K562 (cell line): ENCODE data around the gene TMEM108. TPM values are rescaled to one million over a fixed set of nuclear protein-coding genes. Genes with fewer than 3 reads are reported as not detected.

Source experiments
- ATAC-seq: fragments of 200-7000 bp; cut with Tn5 transposase; 3 replicates; pipeline ENCODE4 v1.9.1; 2020; ENCODE audit warnings: moderate library complexity
- BruUV-seq: library from RNA; stranded (reverse); fragments of 400-500 nt; replicated peaks from 2 replicates; lab custom pipeline; 2021; lab: Mats Ljungman, UMichigan
- CTCF ChIA-PET: fragments of 300-600 bp; formaldehyde crosslinking; extraction: SDS; loops from one replicate; lab custom pipeline; 2021; ENCODE audit warnings: low intra/inter-chr PET ratio; lab: Yijun Ruan, JAX
- POLR2A ChIA-PET: fragments of 300-600, 350-650 bp; sonication (Branson Sonifier 250); formaldehyde crosslinking; extraction: SDS; loops from one replicate; lab custom pipeline; 2021; ENCODE audit warnings: antibody characterized with exemption, inconsistent platforms; lab: Yijun Ruan, JAX
- DNase-seq, 4 experiments: peaks; one replicate each; pipeline versions ENCODE4 v3.0.0 to v3.0.0-alpha.2; 2011 to 2018; ENCODE audit warnings: low spot score in 3 of 4, mixed read lengths in 3 of 4; ENCODE audit errors: extremely low read depth in 1 of 4
- FAIRE-seq: peaks from 2 replicates; lab custom pipeline; 2011; peaks lifted over from hg19 to GRCh38; lab: Jason Lieb, UNC
- H2AFZ ChIP-seq: 2 replicates; pipeline ENCODE4 v1.6.0; 2011; ENCODE audit warnings: low read depth, low read length, control low read depth, inconsistent platforms
- H3K27ac ChIP-seq: fragments of 200-600 bp; 3 replicates; pipeline ENCODE4 v1.8.0; 2011; ENCODE audit warnings: low read depth, mild to moderate bottlenecking, control low read depth, inconsistent platforms, low read length, moderate library complexity, mixed read lengths; ENCODE audit errors: extremely low read depth
- H3K27me3 ChIP-seq, 2 experiments: fragments of 300-600 bp in 1 of 2; 2 replicates in 1 of 2; 3 replicates in 1 of 2; pipeline versions ENCODE4 v1.6.0 to v1.8.0; 2011; ENCODE audit warnings: inconsistent platforms in 2 of 2, low read length in 2 of 2, mild to moderate bottlenecking in 1 of 2, mixed read lengths in 1 of 2, moderate library complexity in 1 of 2; ENCODE audit not compliant: control insufficient read depth in 2 of 2, insufficient read depth in 2 of 2
- H3K36me3 ChIP-seq: fragments of 300-600 bp; 3 replicates; pipeline ENCODE4 v1.8.0; 2011; ENCODE audit warnings: mild to moderate bottlenecking, low read length, inconsistent platforms; ENCODE audit not compliant: control insufficient read depth, insufficient read depth
- H3K4me1 ChIP-seq, 2 experiments: fragments of 200-600 bp in 1 of 2; replicated peaks in 1 of 2; 2 replicates in 1 of 2; 3 replicates in 1 of 2; pipeline versions ENCODE4 v1.5.1 to v1.8.0; 2011; ENCODE audit warnings: inconsistent platforms in 2 of 2, low read length in 2 of 2, mild to moderate bottlenecking in 1 of 2, mixed read lengths in 1 of 2, moderate library complexity in 1 of 2; ENCODE audit not compliant: control insufficient read depth in 2 of 2, insufficient read depth in 2 of 2
- H3K4me2 ChIP-seq: 2 replicates; pipeline ENCODE4 v1.6.1; 2011; ENCODE audit warnings: low read length, control low read depth, inconsistent platforms, mixed read lengths; ENCODE audit not compliant: insufficient read depth
- H3K4me3 ChIP-seq: fragments of 200-600 bp; sonication (generic), shearing (Covaris generic); 2 replicates; pipeline ENCODE4 v1.5.1; 2016; ENCODE audit warnings: control low read depth, inconsistent platforms
- H3K79me2 ChIP-seq: fragments of 200-600 bp; 3 replicates; pipeline ENCODE4 v1.8.0; 2011; ENCODE audit warnings: low read length, inconsistent platforms; ENCODE audit not compliant: control insufficient read depth, insufficient read depth
- H3K9ac ChIP-seq, 2 experiments: 2 replicates each; pipeline versions ENCODE4 v1.6.0 to v1.6.1; 2011; ENCODE audit warnings: low read depth in 2 of 2, low read length in 2 of 2, control low read depth in 1 of 2, inconsistent platforms in 1 of 2, mild to moderate bottlenecking in 1 of 2, mixed read lengths in 1 of 2; ENCODE audit not compliant: insufficient read depth in 1 of 2
- H3K9me1 ChIP-seq: one replicate; pipeline ENCODE4 v1.6.0; 2011; ENCODE audit warnings: inconsistent platforms, mild to moderate bottlenecking, low read length, moderate library complexity; ENCODE audit not compliant: control insufficient read depth, insufficient read depth
- H3K9me3 ChIP-seq: replicated peaks from 2 replicates; pipeline ENCODE4 v1.5.1; 2011; ENCODE audit warnings: low read depth, low read length, inconsistent platforms; ENCODE audit not compliant: control insufficient read depth, insufficient read depth
- H4K20me1 ChIP-seq: replicated peaks from 2 replicates; pipeline ENCODE4 v1.6.1; 2011; ENCODE audit warnings: low read length, inconsistent platforms, mixed read lengths; ENCODE audit not compliant: control insufficient read depth, insufficient read depth
- CHD2 ChIP-seq: IDR thresholded peaks from 2 replicates; pipeline ENCODE4 v1.6.1; 2011; ENCODE audit warnings: low read depth, low read length
- CSDE1 ChIP-seq, 2 experiments: fragments of 450-650 bp; IDR thresholded peaks; 2 replicates each; pipeline ENCODE4 v1.6.1; 2016; ENCODE audit warnings: mild to moderate bottlenecking in 1 of 2
- FOXK2 ChIP-seq, 2 experiments: fragments of 450-650 bp; IDR thresholded peaks in 1 of 2; conservative IDR thresholded peaks in 1 of 2; 2 replicates each; pipeline ENCODE4 v1.6.1; 2016; ENCODE audit warnings: low read depth in 2 of 2, mild to moderate bottlenecking in 1 of 2
- HINFP ChIP-seq: fragments of 450-650 bp; conservative IDR thresholded peaks from 2 replicates; pipeline ENCODE4 v1.6.1; 2016; ENCODE audit warnings: missing genetic modification characterization, low read depth, mild to moderate bottlenecking, control low read depth, missing compliant biosample characterization
- MBD1 ChIP-seq: fragments of 250-450 bp; sonication (Bioruptor Pico); IDR thresholded peaks from 2 replicates; pipeline ENCODE4 v1.8.0; 2022; ENCODE audit warnings: inconsistent platforms
- PBX2 ChIP-seq, 2 experiments: IDR thresholded peaks in 1 of 2; conservative IDR thresholded peaks in 1 of 2; 2 replicates each; pipeline ENCODE4 v1.6.1; 2016; ENCODE audit warnings: low read depth in 2 of 2, mild to moderate bottlenecking in 1 of 2, missing compliant biosample characterization in 1 of 2, missing genetic modification characterization in 1 of 2, moderate library complexity in 1 of 2
- PHB ChIP-seq: fragments of 250-450 bp; sonication (Bioruptor Pico); IDR thresholded peaks from 2 replicates; pipeline ENCODE4 v1.5.0; 2021
- SLC30A9 ChIP-seq: fragments of 250-450 bp; sonication (Bioruptor Pico); IDR thresholded peaks from 2 replicates; pipeline ENCODE4 v1.8.0; 2022; ENCODE audit warnings: mild to moderate bottlenecking, moderate library complexity
- SMARCA5 ChIP-seq: fragments of 450-650 bp; IDR thresholded peaks from 2 replicates; pipeline ENCODE4 v1.6.1; 2016
- SOX6 ChIP-seq: fragments of 450-650 bp; IDR thresholded peaks from 2 replicates; pipeline ENCODE4 v1.6.1; 2014; ENCODE audit warnings: mild to moderate bottlenecking
- TFE3 ChIP-seq: fragments of 450-650 bp; formaldehyde crosslinking; IDR thresholded peaks from 2 replicates; pipeline ENCODE4 v1.4.0; 2020; ENCODE audit warnings: mild to moderate bottlenecking, mixed read lengths
- ZBTB9 ChIP-seq: fragments of 450-650 bp; formaldehyde crosslinking; IDR thresholded peaks from 2 replicates; pipeline ENCODE4 v1.4.0; 2020; ENCODE audit warnings: mild to moderate bottlenecking, moderate library complexity
- ZKSCAN1 ChIP-seq: fragments of 150-350 bp; IDR thresholded peaks from 2 replicates; pipeline ENCODE4 v1.6.1; 2016; ENCODE audit warnings: low read depth, low read length
- ZNF589 ChIP-seq: fragments of 200-800 bp; sonication (Bioruptor generic); IDR thresholded peaks from 2 replicates; pipeline ENCODE4 v1.6.1; 2016; ENCODE audit warnings: low read depth, missing genetic modification characterization, missing compliant biosample characterization
- WGBS: fragments of 100-300 bp; shearing (Covaris generic); methylation state at CpG from one replicate; pipeline ENCODE4 v1.1.6; 2016; ENCODE audit warnings: low coverage, mixed read lengths; ENCODE audit not compliant: insufficient coverage; ENCODE audit errors: missing lambda C conversion rate; 5-methylcytosine and 5-hydroxymethylcytosine counted together
- in situ Hi-C: fragments of 300-500 bp; cut with MboI; formaldehyde crosslinking; loops from 4 replicates; pipeline ENCODE4 v1.15.0; 2018; ENCODE audit warnings: inconsistent platforms, mixed read lengths
- intact Hi-C: fragments of 100-400 bp; cut with micrococcal nuclease; formaldehyde crosslinking; loops from 2 replicates; pipeline ENCODE4 v1.14.2; 2022
- polyA plus RNA-seq, 8 experiments: library from polyadenylated mRNA; depleted of rRNA in 4 of 8; stranded (reverse) in 5 of 8; unstranded in 3 of 8; fragments of >200 nt; fragmentation: Nextera tagmentation in 2 of 8; fragmentation: Illumina TruSeq in 1 of 8; extraction: Ambion mirVana in 2 of 8; extraction: Trizol in 1 of 8; gene quantifications; 2 replicates each; pipeline versions ENCODE4 v1.2.1 to v1.2.3, GENCODE V29; 2011 to 2014; ENCODE audit warnings: inconsistent platforms in 1 of 8, missing spikeins in 1 of 8
- total RNA-seq, 7 experiments: library from RNA; depleted of rRNA in 6 of 7; stranded (reverse); fragments of >200 nt in 6 of 7; fragmentation: Illumina TruSeq in 2 of 7; extraction: Trizol in 2 of 7; gene quantifications; 2 replicates each; pipeline versions ENCODE4 v1.2.1 to v1.2.3, GENCODE V29; 2011 to 2021; ENCODE audit warnings: low replicate concordance in 1 of 7

TMEM108 gene
- total and polyA plus RNA-seq, 9 of the 15 experiments (the other 6 are each of a cell fraction or from before 2014, with no cell fraction given), result 0.65 to 11.1 (median 3.4) TPM

- Histone ChIP-seq H4K20me1 (no peaks in the 10 kb centered on the region), H3K9me3 (no peaks in the 10 kb centered on the region), H3K4me3 (no peak overlapping the region), H3K27ac (no peak overlapping the region), H3K9me1 (no peaks in the 10 kb centered on the region), H2AFZ (no peak overlapping the region), H3K4me1 (no peaks in the 10 kb centered on the region), H3K36me3 (no peaks in the 10 kb centered on the region), H3K79me2 (no peaks in the 10 kb centered on the region), H3K27me3 (no peaks in the 10 kb centered on the region), H3K9ac (no peak overlapping the region), H3K4me2 (no peak overlapping the region)
- ChIA-PET CTCF (no interaction called here), POLR2A (interaction anchor here (1.0 kb wide), 1 partner anchor 9 kb away, joined by 3 read pairs; no protein-coding TSS in a partner anchor)
- in situ Hi-C loops, result no loop called here
- ATAC-seq (no peak), DNase-seq (no peak), FAIRE-seq (no peak)
- 29% methylated on average over 5 of the region's 7 CpGs for WGBS
- intact Hi-C loops, result no loop called here
- no TSS peak for BruUV-seq
- no peak for TF ChIP-seq TFE3 (CRISPR knock-in tag)
- no peak for TF ChIP-seq HINFP
- TF ChIP-seq ZKSCAN1, result no peak
- TF ChIP-seq SMARCA5, result no peak
- no peak for TF ChIP-seq ZBTB9 (CRISPR knock-in tag)
- no peak for TF ChIP-seq SOX6
- no peak for TF ChIP-seq SLC30A9 (CRISPR knock-in tag)
- TF ChIP-seq CHD2, result no peak
- no peak for TF ChIP-seq CSDE1 (IDR thresholded peaks at IDR 0.05)
- no peak for TF ChIP-seq ZNF589 (CRISPR knock-in tag)
- no peak for TF ChIP-seq FOXK2 (conservative IDR thresholded peaks at IDR 0.05 in 1 of 2, IDR thresholded peaks at IDR 0.05 in 1 of 2; ENCODE audit: low read depth in 2 of 2)
- no peak for TF ChIP-seq MBD1 (CRISPR knock-in tag)
- TF ChIP-seq PHB, result no peak
- no peak for TF ChIP-seq PBX2 (CRISPR knock-in tag; IDR thresholded peaks at IDR 0.05; ENCODE audit: low read depth)
- TF ChIP-seq PBX2 (tag; conservative IDR thresholded peaks at IDR 0.05; ENCODE audit: low read depth), result no peak
Measured at GRCh38 chr3:133081016-133081415, 42.8 kb downstream of the TMEM108 start.
